Measurements from ENCODE around the gene SFN.
A peak's percentile ranks its signal among the peaks of the same experiment; 100 is the strongest.

Gene SFN

GRCh38 chr1:26894263-26894662, 31.3 kb downstream of the SFN start:
- Histone ChIP-seq H3K4me1 (ENCODE audit: control insufficient read depth, insufficient read depth, low read length, unreplicated experiment) (peaks cover 7% of the 10 kb centered on the region), H3K27ac (ENCODE audit: low read depth, low read length) (no peak overlapping the region), H3K27me3 (ENCODE audit: insufficient read depth, low read length) (no peaks in the 10 kb centered on the region), H2AFZ (ENCODE audit: low read length, unreplicated experiment) (no peak overlapping the region), H3K36me3 (ENCODE audit: insufficient read depth, low read length) (peaks cover 4% of the 10 kb centered on the region; the same call in 1 of the 2 replicates), H3K4me3 (ENCODE audit: low read depth, low read length) (no peak overlapping the region), H3K79me2 (ENCODE audit: control insufficient read depth, insufficient read depth, low read length, unreplicated experiment) (peaks cover 15% of the 10 kb centered on the region)

DNA sequence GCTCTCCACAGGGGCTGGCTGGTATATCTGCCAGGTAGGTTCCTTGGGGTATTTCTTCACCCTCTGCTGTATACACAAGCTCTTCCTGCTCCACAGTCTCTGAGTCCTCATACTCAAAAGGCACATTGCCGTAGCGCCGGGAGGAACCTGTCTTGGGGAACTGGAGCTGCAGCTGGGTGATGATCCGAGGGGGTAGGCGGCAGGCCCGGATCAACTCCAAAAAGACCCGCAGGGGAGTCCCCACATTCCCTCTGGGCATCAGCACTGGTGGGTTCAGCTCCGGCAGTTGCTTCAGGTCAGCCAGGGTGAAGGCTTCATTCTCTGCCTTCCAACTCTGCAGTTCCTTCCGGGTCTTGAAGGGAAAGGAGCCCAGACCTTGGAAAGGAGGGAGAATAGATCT, 34.4 kb downstream of the SFN start:
- H3K36me3 ChIP-seq (ENCODE audit: insufficient read depth, low read length): peaks cover 4% of the 10 kb centered on the region; the same call in 1 of the 2 replicates
- peaks cover 15% of the 10 kb centered on the region for H3K4me1 ChIP-seq (ENCODE audit: control insufficient read depth, insufficient read depth, low read length, unreplicated experiment)
- no peaks in the 10 kb centered on the region for H3K27me3 ChIP-seq (ENCODE audit: insufficient read depth, low read length)
- peaks cover 24% of the 10 kb centered on the region for H3K79me2 ChIP-seq (ENCODE audit: control insufficient read depth, insufficient read depth, low read length, unreplicated experiment)
- no peak overlapping the region for H3K27ac ChIP-seq (ENCODE audit: low read depth, low read length)
- no peak overlapping the region for H2AFZ ChIP-seq (ENCODE audit: low read length, unreplicated experiment)
- no peak overlapping the region for H3K4me3 ChIP-seq (ENCODE audit: low read depth, low read length)

GRCh38 chr1:26900001-26900814, 37.3 kb downstream of the SFN start, which contains the start of gene GPATCH3:
Gene GPATCH3, minus strand, starts transcription at chr1:26900467. Its CDS starts 25 bp downstream, at chr1:26900442.
- no peaks in the 10 kb centered on the region for H3K36me3 ChIP-seq (ENCODE audit: insufficient read depth, low read length)
- peaks cover 15% of the 10 kb centered on the region for H3K4me1 ChIP-seq (ENCODE audit: control insufficient read depth, insufficient read depth, low read length, unreplicated experiment)
- H3K79me2 ChIP-seq (ENCODE audit: control insufficient read depth, insufficient read depth, low read length, unreplicated experiment): peaks cover 24% of the 10 kb centered on the region
- peak within 1 kb of the TSS; percentile 85 for H3K27ac ChIP-seq (ENCODE audit: low read depth, low read length)
- peak within 1 kb of the TSS; percentile 98 for H3K4me3 ChIP-seq (ENCODE audit: low read depth, low read length)
- H2AFZ ChIP-seq (ENCODE audit: low read length, unreplicated experiment): peak within 1 kb of the TSS; percentile 99
- H3K27me3 ChIP-seq (ENCODE audit: insufficient read depth, low read length): no peaks in the 10 kb centered on the region

GRCh38 chr1:26900815-26901511, 38.0 kb downstream of the SFN start:
- peaks cover 15% of the 10 kb centered on the region for H3K4me1 ChIP-seq (ENCODE audit: control insufficient read depth, insufficient read depth, low read length, unreplicated experiment)
- peak overlapping the region; percentile 98 for H3K4me3 ChIP-seq (ENCODE audit: low read depth, low read length)
- peak overlapping the region; percentile 99 for H2AFZ ChIP-seq (ENCODE audit: low read length, unreplicated experiment)
- peaks cover 22% of the 10 kb centered on the region for H3K79me2 ChIP-seq (ENCODE audit: control insufficient read depth, insufficient read depth, low read length, unreplicated experiment)
- no peaks in the 10 kb centered on the region for H3K36me3 ChIP-seq (ENCODE audit: insufficient read depth, low read length)
- no peaks in the 10 kb centered on the region for H3K27me3 ChIP-seq (ENCODE audit: insufficient read depth, low read length)
- peak overlapping the region; percentile 85 for H3K27ac ChIP-seq (ENCODE audit: low read depth, low read length)

GRCh38 chr1:26907071-26907917, 44.3 kb downstream of the SFN start:
- H3K4me1 ChIP-seq (ENCODE audit: control insufficient read depth, insufficient read depth, low read length, unreplicated experiment): peaks cover 11% of the 10 kb centered on the region
- H3K36me3 ChIP-seq (ENCODE audit: insufficient read depth, low read length): no peaks in the 10 kb centered on the region
- no peak overlapping the region for H2AFZ ChIP-seq (ENCODE audit: low read length, unreplicated experiment)
- no peak overlapping the region for H3K4me3 ChIP-seq (ENCODE audit: low read depth, low read length)
- H3K79me2 ChIP-seq (ENCODE audit: control insufficient read depth, insufficient read depth, low read length, unreplicated experiment): no peaks in the 10 kb centered on the region
- H3K27me3 ChIP-seq (ENCODE audit: insufficient read depth, low read length): no peaks in the 10 kb centered on the region
- H3K27ac ChIP-seq (ENCODE audit: low read depth, low read length): peak overlapping the region; percentile 14; the same call in 1 of the 2 replicates

GRCh38 chr1:26909951-26910342, 47.0 kb downstream of the SFN start:
- Histone ChIP-seq H3K36me3 (ENCODE audit: insufficient read depth, low read length) (no peaks in the 10 kb centered on the region), H3K27me3 (ENCODE audit: insufficient read depth, low read length) (no peaks in the 10 kb centered on the region), H2AFZ (ENCODE audit: low read length, unreplicated experiment) (no peak overlapping the region), H3K27ac (ENCODE audit: low read depth, low read length) (no peak overlapping the region), H3K79me2 (ENCODE audit: control insufficient read depth, insufficient read depth, low read length, unreplicated experiment) (no peaks in the 10 kb centered on the region), H3K4me1 (ENCODE audit: control insufficient read depth, insufficient read depth, low read length, unreplicated experiment) (peaks cover 11% of the 10 kb centered on the region), H3K4me3 (ENCODE audit: low read depth, low read length) (no peak overlapping the region)

- Histone ChIP-seq H3K4me3 (ENCODE audit: low read depth, low read length) (no peak overlapping the region), H3K4me1 (ENCODE audit: control insufficient read depth, insufficient read depth, low read length, unreplicated experiment) (peaks cover 11% of the 10 kb centered on the region), H3K36me3 (ENCODE audit: insufficient read depth, low read length) (no peaks in the 10 kb centered on the region), H3K27ac (ENCODE audit: low read depth, low read length) (no peak overlapping the region), H3K79me2 (ENCODE audit: control insufficient read depth, insufficient read depth, low read length, unreplicated experiment) (no peaks in the 10 kb centered on the region), H2AFZ (ENCODE audit: low read length, unreplicated experiment) (no peak overlapping the region), H3K27me3 (ENCODE audit: insufficient read depth, low read length) (no peaks in the 10 kb centered on the region)
Measured at GRCh38 chr1:26910343-26911160, 47.6 kb downstream of the SFN start.

DNA sequence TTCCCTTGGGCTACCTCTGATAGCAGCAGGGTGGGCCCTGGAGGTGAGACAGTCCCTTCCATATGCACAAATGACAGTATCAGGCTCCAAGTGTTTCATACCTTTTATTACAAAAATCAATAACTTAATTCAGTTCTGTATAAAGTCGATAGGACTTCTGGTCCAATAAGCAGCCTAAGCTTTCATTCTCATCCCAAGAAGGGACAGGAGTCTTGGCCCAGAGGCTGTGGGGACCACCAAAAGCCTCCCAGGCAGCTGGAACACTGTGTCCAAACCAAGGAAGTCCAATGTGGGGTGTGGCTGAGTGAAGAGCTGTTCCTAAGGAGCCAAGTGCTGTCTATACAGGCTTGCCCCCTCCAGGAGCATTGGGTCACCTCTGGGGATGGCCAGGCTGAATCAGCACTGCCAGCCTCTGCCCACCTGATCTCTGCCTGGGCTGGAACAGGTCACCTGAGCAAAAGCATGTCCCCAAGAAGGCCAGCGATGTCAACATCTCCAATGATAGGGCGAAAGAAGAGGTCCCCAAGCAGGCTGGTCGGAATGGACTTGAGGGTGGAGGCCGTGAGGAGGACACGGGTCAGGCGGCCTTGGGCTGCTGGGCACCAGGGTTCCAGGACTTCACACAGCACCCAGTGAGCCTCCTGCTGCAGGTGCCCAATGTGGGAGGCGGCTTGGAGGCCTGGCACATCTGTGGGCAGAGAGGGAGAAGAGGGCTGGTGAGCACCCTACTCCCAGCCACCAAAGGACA, 48.6 kb downstream of the SFN start:
- Histone ChIP-seq H3K79me2 (ENCODE audit: control insufficient read depth, insufficient read depth, low read length, unreplicated experiment) (no peaks in the 10 kb centered on the region), H3K36me3 (ENCODE audit: insufficient read depth, low read length) (no peaks in the 10 kb centered on the region), H3K27ac (ENCODE audit: low read depth, low read length) (no peak overlapping the region), H3K4me3 (ENCODE audit: low read depth, low read length) (no peak overlapping the region), H3K4me1 (ENCODE audit: control insufficient read depth, insufficient read depth, low read length, unreplicated experiment) (peaks cover 11% of the 10 kb centered on the region), H3K27me3 (ENCODE audit: insufficient read depth, low read length) (no peaks in the 10 kb centered on the region), H2AFZ (ENCODE audit: low read length, unreplicated experiment) (no peak overlapping the region)

DNA sequence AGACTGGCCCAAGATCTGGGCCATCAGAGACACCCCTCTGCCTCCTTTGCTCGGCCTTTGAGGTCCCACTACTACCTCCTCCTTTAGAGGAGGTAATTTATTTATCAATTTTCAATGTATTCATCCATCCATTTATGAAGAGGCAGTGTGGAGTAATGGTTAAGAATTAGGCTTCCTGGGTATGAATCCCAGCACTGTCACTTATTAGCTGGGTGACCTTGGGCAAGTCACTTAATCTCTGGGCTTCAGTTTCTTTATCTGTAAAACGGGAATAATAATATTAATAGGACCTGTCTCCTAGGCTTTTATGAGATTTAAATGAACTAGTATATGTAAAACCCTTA, 49.2 kb downstream of the SFN start:
- Histone ChIP-seq H3K36me3 (ENCODE audit: insufficient read depth, low read length) (no peaks in the 10 kb centered on the region), H3K79me2 (ENCODE audit: control insufficient read depth, insufficient read depth, low read length, unreplicated experiment) (no peaks in the 10 kb centered on the region), H3K4me1 (ENCODE audit: control insufficient read depth, insufficient read depth, low read length, unreplicated experiment) (peaks cover 9% of the 10 kb centered on the region), H2AFZ (ENCODE audit: low read length, unreplicated experiment) (no peak overlapping the region), H3K27ac (ENCODE audit: low read depth, low read length) (no peak overlapping the region), H3K27me3 (ENCODE audit: insufficient read depth, low read length) (no peaks in the 10 kb centered on the region), H3K4me3 (ENCODE audit: low read depth, low read length) (no peak overlapping the region)
